ENCODE data around the gene UCHL3.

Gene UCHL3

GRCh38 chr13:75549262-75550158 is at the start of gene UCHL3:
TSS of gene UCHL3 (plus strand) at chr13:75549791. CDS start at chr13:75549821, 30 bp downstream.
- H3K27me3 ChIP-seq (ENCODE audit: insufficient read depth, low read length), result no peaks in the 10 kb centered on the region
- H3K4me1 ChIP-seq (ENCODE audit: insufficient read depth, low read length, severe bottlenecking), result peaks cover 29% of the 10 kb centered on the region
- TF ChIP-seq CTCF (IDR thresholded peaks at IDR 0.05; ENCODE audit: low read length) (peak; percentile 98), EZH2 (IDR thresholded peaks at IDR 0.05; ENCODE audit: borderline replicate concordance, low read length) (no peak)
- peaks cover 26% of the 10 kb centered on the region for H3K36me3 ChIP-seq (ENCODE audit: insufficient read depth, low read length)
- H3K79me2 ChIP-seq (ENCODE audit: insufficient read depth, low read length), result peaks cover 38% of the 10 kb centered on the region
- peak within 1 kb of the TSS; percentile 81 for H3K9ac ChIP-seq (ENCODE audit: low read length)
- peak within 1 kb of the TSS; percentile 86 for H2AFZ ChIP-seq (ENCODE audit: low read length)
- peak within 1 kb of the TSS; percentile 81 for H3K4me2 ChIP-seq (ENCODE audit: low read length)
- peak within 1 kb of the TSS; percentile 82 for H3K4me3 ChIP-seq (ENCODE audit: low read depth, low read length, poor library complexity, severe bottlenecking)
- H3K27ac ChIP-seq (ENCODE audit: low read depth, low read length, poor library complexity, severe bottlenecking), result peak within 1 kb of the TSS; percentile 68
- no peaks in the 10 kb centered on the region for H3F3A ChIP-seq (ENCODE audit: insufficient read depth, low read length)
- no peaks in the 10 kb centered on the region for H4K20me1 ChIP-seq (ENCODE audit: insufficient read depth, low read length)
- H3K9me3 ChIP-seq (ENCODE audit: low read length), result no peaks in the 10 kb centered on the region
- no peaks in the 10 kb centered on the region for H3K9me2 ChIP-seq (ENCODE audit: low read depth, low read length)

GRCh38 chr13:75505327-75505726 is 44.3 kb upstream of the UCHL3 start:
- Histone ChIP-seq H3K4me2 (ENCODE audit: low read length) (no peak overlapping the region), H3K9me3 (ENCODE audit: low read length) (peaks cover 7% of the 10 kb centered on the region), H3F3A (ENCODE audit: insufficient read depth, low read length) (no peaks in the 10 kb centered on the region), H3K27me3 (ENCODE audit: insufficient read depth, low read length) (no peaks in the 10 kb centered on the region), H3K79me2 (ENCODE audit: insufficient read depth, low read length) (no peaks in the 10 kb centered on the region), H3K9ac (ENCODE audit: low read length) (no peak overlapping the region), H3K4me3 (ENCODE audit: low read depth, low read length, poor library complexity, severe bottlenecking) (no peak overlapping the region), H3K36me3 (ENCODE audit: insufficient read depth, low read length) (no peaks in the 10 kb centered on the region), H3K9me2 (ENCODE audit: low read depth, low read length) (no peaks in the 10 kb centered on the region), H4K20me1 (ENCODE audit: insufficient read depth, low read length) (no peaks in the 10 kb centered on the region), H3K27ac (ENCODE audit: low read depth, low read length, poor library complexity, severe bottlenecking) (no peak overlapping the region), H2AFZ (ENCODE audit: low read length) (no peak overlapping the region), H3K4me1 (ENCODE audit: insufficient read depth, low read length, severe bottlenecking) (no peaks in the 10 kb centered on the region)
- TF ChIP-seq EZH2 (IDR thresholded peaks at IDR 0.05; ENCODE audit: borderline replicate concordance, low read length) (no peak), CTCF (IDR thresholded peaks at IDR 0.05; ENCODE audit: low read length) (no peak)

- H3K4me2 ChIP-seq (ENCODE audit: low read length), result no peak overlapping the region
- H3K27me3 ChIP-seq (ENCODE audit: insufficient read depth, low read length), result no peaks in the 10 kb centered on the region
- TF ChIP-seq EZH2 (IDR thresholded peaks at IDR 0.05; ENCODE audit: borderline replicate concordance, low read length) (no peak), CTCF (IDR thresholded peaks at IDR 0.05; ENCODE audit: low read length) (no peak)
- H3K79me2 ChIP-seq (ENCODE audit: insufficient read depth, low read length), result no peaks in the 10 kb centered on the region
- no peaks in the 10 kb centered on the region for H4K20me1 ChIP-seq (ENCODE audit: insufficient read depth, low read length)
- H3K36me3 ChIP-seq (ENCODE audit: insufficient read depth, low read length), result no peaks in the 10 kb centered on the region
- no peaks in the 10 kb centered on the region for H3K9me2 ChIP-seq (ENCODE audit: low read depth, low read length)
- no peaks in the 10 kb centered on the region for H3K4me1 ChIP-seq (ENCODE audit: insufficient read depth, low read length, severe bottlenecking)
- H2AFZ ChIP-seq (ENCODE audit: low read length), result no peak overlapping the region
- no peak overlapping the region for H3K9ac ChIP-seq (ENCODE audit: low read length)
- no peak overlapping the region for H3K4me3 ChIP-seq (ENCODE audit: low read depth, low read length, poor library complexity, severe bottlenecking)
- H3F3A ChIP-seq (ENCODE audit: insufficient read depth, low read length), result no peaks in the 10 kb centered on the region
- no peak overlapping the region for H3K27ac ChIP-seq (ENCODE audit: low read depth, low read length, poor library complexity, severe bottlenecking)
- H3K9me3 ChIP-seq (ENCODE audit: low read length), result peaks cover 7% of the 10 kb centered on the region
These were observed 43.6 kb upstream of the UCHL3 start for GRCh38 chr13:75506018-75506417.
